Uterine smooth muscle cell (primary cell): Measurements from ENCODE around the gene MAU2. TPM values are rescaled to one million over a fixed set of nuclear protein-coding genes. Genes with fewer than 3 reads are reported as not detected.

Experiments
- total RNA-seq: library from RNA; depleted of rRNA; stranded (reverse); fragments of >200 nt; gene quantifications from 2 replicates; pipeline ENCODE4 v1.2.3, GENCODE V29; 2014

The MAU2 gene, protein sequence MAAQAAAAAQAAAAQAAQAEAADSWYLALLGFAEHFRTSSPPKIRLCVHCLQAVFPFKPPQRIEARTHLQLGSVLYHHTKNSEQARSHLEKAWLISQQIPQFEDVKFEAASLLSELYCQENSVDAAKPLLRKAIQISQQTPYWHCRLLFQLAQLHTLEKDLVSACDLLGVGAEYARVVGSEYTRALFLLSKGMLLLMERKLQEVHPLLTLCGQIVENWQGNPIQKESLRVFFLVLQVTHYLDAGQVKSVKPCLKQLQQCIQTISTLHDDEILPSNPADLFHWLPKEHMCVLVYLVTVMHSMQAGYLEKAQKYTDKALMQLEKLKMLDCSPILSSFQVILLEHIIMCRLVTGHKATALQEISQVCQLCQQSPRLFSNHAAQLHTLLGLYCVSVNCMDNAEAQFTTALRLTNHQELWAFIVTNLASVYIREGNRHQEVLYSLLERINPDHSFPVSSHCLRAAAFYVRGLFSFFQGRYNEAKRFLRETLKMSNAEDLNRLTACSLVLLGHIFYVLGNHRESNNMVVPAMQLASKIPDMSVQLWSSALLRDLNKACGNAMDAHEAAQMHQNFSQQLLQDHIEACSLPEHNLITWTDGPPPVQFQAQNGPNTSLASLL
- 28.4 and 31.1 TPM in 2 replicates for total RNA-seq

DNA sequence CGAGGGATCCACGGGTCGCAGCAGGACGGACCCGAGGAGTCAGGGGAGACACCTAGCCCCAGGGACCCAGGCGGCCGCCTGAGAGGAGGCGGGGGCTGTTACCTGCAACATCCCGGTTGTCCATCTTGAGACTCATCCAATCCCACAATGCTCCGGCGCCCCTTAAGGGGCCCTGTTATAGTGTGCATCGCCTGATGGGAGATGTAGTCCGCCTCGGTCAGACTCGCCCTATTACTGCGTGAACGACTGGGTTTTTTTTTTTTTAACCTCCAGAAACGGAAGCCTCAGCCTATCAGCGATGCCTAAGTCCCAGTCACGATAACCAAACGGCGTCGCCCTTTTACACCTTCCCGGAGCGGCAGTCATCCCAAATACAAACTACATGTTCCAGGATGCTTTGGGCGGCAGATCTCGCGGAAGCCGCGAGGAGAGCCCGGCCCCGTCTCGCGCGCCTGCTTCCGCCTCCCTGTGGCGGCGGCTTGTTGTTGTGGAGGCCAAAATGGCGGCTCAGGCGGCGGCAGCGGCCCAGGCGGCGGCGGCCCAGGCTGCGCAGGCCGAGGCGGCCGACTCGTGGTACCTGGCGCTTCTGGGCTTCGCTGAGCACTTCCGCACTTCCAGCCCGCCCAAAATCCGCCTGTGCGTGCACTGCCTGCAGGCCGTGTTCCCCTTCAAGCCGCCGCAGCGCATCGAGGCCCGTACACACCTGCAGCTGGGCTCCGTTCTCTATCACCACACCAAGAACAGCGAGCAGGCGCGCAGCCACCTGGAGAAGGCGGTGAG is at the start of gene MAU2, which contains the start of gene SUGP1:
Gene MAU2, plus strand, starts transcription at position 469 of the 780 bp plus-strand sequence. Its CDS starts 31 bp downstream, at position 500.
Gene SUGP1, minus strand, starts transcription at position 149 of the 780 bp plus-strand sequence. Its CDS starts 13 bp downstream, at position 136.

GRCh38 chr19:19404879-19405860 is 84.5 kb downstream of the MAU2 start, which contains the start of gene GATAD2A:
Gene GATAD2A, plus strand, starts transcription at chr19:19405675. Its CDS starts 59,671 bp downstream, at chr19:19465346.

Other genes starting within 250 kb of the MAU2 start
- gene TMEM161A, start 182.4 kb upstream of the MAU2 start, total RNA-seq: 19.3 and 25.5 TPM in 2 replicates
- gene MEF2B, start 150.6 kb upstream of the MAU2 start, total RNA-seq: not detected in 2 replicates
- 13.0 and 22.6 TPM in 2 replicates for gene BORCS8, start 128.7 kb upstream of the MAU2 start, total RNA-seq
- gene RFXANK, start 128.6 kb upstream of the MAU2 start, total RNA-seq: 43.5 and 50.0 TPM in 2 replicates
- 8.6 and 20.6 TPM in 2 replicates for gene NR2C2AP, start 117.4 kb upstream of the MAU2 start, total RNA-seq
- gene NCAN, start 108.9 kb upstream of the MAU2 start, total RNA-seq: under 0.01 TPM in 1 of 2 replicates, not detected in the other
- 0.12 and 0.33 TPM in 2 replicates for gene TM6SF2, start 47.5 kb upstream of the MAU2 start, total RNA-seq
- gene SUGP1, start 320 bp upstream of the MAU2 start, total RNA-seq: 22.2 and 25.5 TPM in 2 replicates
- 50.5 and 76.6 TPM in 2 replicates for gene GATAD2A, start 84.8 kb downstream of the MAU2 start, total RNA-seq
- 2.0 and 3.5 TPM in 2 replicates for gene TSSK6, start 194.7 kb downstream of the MAU2 start, total RNA-seq
- 110 and 181 TPM in 2 replicates for gene NDUFA13, start 195.4 kb downstream of the MAU2 start, total RNA-seq
- gene YJEFN3, start 208.1 kb downstream of the MAU2 start, total RNA-seq: 1.00 and 1.2 TPM in 2 replicates
- 0.11 and 0.62 TPM in 2 replicates for gene CILP2, start 217.4 kb downstream of the MAU2 start, total RNA-seq